ENCODE results near the gene GCNA. TPM values are rescaled to one million over a fixed set of nuclear protein-coding genes. Genes with fewer than 3 reads are reported as not detected.

Gene GCNA
- total and polyA plus RNA-seq, 2 of the 13 experiments (the other 11 are each of a cell fraction or from before 2014, with no cell fraction given): 0.38 to 0.66 TPM

DNA sequence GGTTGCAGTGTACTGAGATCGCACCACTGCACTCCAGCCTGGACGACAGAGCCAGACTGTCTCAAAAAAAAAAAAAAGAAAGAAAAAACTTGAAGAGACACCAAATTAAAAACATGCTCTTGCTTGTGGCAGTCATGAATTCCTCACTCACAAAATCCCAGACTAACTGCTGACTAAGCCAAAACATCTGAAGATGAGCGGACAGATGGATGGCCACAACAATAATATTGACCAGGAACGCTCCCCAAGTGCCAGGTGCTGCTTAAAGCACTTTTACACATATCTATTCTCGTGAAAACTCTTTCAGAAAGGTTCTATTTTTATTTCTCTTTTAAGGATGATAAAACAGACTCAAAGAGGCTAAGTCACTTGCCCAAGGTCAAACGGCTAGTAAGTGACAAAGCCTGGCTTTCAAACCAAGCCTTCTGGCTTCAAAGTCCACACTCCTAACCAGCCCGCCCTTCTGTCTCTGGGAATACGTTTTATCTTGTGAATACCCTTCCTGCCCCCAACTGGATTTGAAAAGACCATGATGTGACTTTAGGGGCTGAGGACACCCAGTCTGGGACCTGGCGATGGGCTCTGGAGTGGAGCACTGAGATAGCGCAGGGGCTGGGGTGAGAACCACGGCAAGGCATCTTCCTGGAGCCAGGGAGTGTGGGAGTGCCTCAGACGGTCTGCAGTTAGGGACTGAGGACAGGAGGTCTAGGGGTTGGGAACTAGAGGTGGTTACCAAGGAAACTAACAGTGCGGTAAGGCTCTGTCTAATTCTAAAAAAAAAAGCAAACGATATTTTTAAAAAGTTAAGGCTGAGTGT, 49.6 kb downstream of the GCNA start (continued):
- TF ChIP-seq ASH2L (IDR thresholded peaks at IDR 0.05; ENCODE audit: insufficient read length, low read depth, low read length) (no peak), ZC3H4 (CRISPR knock-in tag; IDR thresholded peaks at IDR 0.05; ENCODE audit: borderline replicate concordance) (no peak), ZNF432 (CRISPR knock-in tag; IDR thresholded peaks at IDR 0.05; ENCODE audit: borderline replicate concordance) (no peak), MAFK (conservative IDR thresholded peaks at IDR 0.05 in 1 of 2, IDR thresholded peaks at IDR 0.05 in 1 of 2; ENCODE audit: low read length in 2 of 2) (peak; percentile 91 to 92), BORCS8-MEF2B (CRISPR knock-in tag; IDR thresholded peaks at IDR 0.05) (no peak), ZBTB3 (CRISPR knock-in tag; IDR thresholded peaks at IDR 0.05; ENCODE audit: borderline replicate concordance, low read depth) (no peak), BRCA1 (CRISPR knock-in tag; IDR thresholded peaks at IDR 0.05) (no peak), TOPORS (CRISPR knock-in tag; IDR thresholded peaks at IDR 0.05) (no peak)
- TF ChIP-seq, protein P1, sequence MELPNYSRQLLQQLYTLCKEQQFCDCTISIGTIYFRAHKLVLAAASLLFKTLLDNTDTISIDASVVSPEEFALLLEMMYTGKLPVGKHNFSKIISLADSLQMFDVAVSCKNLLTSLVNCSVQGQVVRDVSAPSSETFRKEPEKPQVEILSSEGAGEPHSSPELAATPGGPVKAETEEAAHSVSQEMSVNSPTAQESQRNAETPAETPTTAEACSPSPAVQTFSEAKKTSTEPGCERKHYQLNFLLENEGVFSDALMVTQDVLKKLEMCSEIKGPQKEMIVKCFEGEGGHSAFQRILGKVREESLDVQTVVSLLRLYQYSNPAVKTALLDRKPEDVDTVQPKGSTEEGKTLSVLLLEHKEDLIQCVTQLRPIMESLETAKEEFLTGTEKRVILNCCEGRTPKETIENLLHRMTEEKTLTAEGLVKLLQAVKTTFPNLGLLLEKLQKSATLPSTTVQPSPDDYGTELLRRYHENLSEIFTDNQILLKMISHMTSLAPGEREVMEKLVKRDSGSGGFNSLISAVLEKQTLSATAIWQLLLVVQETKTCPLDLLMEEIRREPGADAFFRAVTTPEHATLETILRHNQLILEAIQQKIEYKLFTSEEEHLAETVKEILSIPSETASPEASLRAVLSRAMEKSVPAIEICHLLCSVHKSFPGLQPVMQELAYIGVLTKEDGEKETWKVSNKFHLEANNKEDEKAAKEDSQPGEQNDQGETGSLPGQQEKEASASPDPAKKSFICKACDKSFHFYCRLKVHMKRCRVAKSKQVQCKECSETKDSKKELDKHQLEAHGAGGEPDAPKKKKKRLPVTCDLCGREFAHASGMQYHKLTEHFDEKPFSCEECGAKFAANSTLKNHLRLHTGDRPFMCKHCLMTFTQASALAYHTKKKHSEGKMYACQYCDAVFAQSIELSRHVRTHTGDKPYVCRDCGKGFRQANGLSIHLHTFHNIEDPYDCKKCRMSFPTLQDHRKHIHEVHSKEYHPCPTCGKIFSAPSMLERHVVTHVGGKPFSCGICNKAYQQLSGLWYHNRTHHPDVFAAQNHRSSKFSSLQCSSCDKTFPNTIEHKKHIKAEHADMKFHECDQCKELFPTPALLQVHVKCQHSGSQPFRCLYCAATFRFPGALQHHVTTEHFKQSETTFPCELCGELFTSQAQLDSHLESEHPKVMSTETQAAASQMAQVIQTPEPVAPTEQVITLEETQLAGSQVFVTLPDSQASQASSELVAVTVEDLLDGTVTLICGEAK (IDR thresholded peaks at IDR 0.05): no peak
- TF ChIP-seq, protein P1 (CRISPR knock-in tag; IDR thresholded peaks at IDR 0.05): no peak
- TF ChIP-seq, protein P2, sequence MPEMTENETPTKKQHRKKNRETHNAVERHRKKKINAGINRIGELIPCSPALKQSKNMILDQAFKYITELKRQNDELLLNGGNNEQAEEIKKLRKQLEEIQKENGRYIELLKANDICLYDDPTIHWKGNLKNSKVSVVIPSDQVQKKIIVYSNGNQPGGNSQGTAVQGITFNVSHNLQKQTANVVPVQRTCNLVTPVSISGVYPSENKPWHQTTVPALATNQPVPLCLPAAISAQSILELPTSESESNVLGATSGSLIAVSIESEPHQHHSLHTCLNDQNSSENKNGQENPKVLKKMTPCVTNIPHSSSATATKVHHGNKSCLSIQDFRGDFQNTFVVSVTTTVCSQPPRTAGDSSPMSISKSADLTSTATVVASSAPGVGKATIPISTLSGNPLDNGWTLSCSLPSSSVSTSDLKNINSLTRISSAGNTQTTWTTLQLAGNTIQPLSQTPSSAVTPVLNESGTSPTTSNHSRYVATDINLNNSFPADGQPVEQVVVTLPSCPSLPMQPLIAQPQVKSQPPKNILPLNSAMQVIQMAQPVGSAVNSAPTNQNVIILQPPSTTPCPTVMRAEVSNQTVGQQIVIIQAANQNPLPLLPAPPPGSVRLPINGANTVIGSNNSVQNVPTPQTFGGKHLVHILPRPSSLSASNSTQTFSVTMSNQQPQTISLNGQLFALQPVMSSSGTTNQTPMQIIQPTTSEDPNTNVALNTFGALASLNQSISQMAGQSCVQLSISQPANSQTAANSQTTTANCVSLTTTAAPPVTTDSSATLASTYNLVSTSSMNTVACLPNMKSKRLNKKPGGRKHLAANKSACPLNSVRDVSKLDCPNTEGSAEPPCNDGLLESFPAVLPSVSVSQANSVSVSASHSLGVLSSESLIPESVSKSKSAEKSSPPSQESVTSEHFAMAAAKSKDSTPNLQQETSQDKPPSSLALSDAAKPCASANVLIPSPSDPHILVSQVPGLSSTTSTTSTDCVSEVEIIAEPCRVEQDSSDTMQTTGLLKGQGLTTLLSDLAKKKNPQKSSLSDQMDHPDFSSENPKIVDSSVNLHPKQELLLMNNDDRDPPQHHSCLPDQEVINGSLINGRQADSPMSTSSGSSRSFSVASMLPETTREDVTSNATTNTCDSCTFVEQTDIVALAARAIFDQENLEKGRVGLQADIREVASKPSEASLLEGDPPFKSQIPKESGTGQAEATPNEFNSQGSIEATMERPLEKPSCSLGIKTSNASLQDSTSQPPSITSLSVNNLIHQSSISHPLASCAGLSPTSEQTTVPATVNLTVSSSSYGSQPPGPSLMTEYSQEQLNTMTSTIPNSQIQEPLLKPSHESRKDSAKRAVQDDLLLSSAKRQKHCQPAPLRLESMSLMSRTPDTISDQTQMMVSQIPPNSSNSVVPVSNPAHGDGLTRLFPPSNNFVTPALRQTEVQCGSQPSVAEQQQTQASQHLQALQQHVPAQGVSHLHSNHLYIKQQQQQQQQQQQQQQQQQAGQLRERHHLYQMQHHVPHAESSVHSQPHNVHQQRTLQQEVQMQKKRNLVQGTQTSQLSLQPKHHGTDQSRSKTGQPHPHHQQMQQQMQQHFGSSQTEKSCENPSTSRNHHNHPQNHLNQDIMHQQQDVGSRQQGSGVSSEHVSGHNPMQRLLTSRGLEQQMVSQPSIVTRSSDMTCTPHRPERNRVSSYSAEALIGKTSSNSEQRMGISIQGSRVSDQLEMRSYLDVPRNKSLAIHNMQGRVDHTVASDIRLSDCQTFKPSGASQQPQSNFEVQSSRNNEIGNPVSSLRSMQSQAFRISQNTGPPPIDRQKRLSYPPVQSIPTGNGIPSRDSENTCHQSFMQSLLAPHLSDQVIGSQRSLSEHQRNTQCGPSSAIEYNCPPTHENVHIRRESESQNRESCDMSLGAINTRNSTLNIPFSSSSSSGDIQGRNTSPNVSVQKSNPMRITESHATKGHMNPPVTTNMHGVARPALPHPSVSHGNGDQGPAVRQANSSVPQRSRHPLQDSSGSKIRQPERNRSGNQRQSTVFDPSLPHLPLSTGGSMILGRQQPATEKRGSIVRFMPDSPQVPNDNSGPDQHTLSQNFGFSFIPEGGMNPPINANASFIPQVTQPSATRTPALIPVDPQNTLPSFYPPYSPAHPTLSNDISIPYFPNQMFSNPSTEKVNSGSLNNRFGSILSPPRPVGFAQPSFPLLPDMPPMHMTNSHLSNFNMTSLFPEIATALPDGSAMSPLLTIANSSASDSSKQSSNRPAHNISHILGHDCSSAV (CRISPR knock-in tag; IDR thresholded peaks at IDR 0.05; ENCODE audit: borderline replicate concordance): no peak
